SK-N-SH (cell line): Measurements from ENCODE around the gene ZNF354C. TPM values are rescaled to one million over a fixed set of nuclear protein-coding genes. Genes with fewer than 3 reads are reported as not detected.

Source experiments
- CTCF ChIA-PET: fragments of 300-600, 350-600 bp; formaldehyde crosslinking; extraction: SDS; loops from one replicate; lab custom pipeline; 2021; lab: Yijun Ruan, JAX
- POLR2A ChIA-PET: fragments of 350-600 bp; sonication (Branson Sonifier 250); formaldehyde crosslinking; extraction: SDS; loops from one replicate; lab custom pipeline; 2020; ENCODE audit warnings: antibody characterized with exemption, inconsistent platforms; lab: Yijun Ruan, JAX
- DNase-seq: peaks from one replicate; pipeline ENCODE4 v3.0.0; 2012
- H2AFZ ChIP-seq: fragments of 200-600 bp; sonication (generic); 2 replicates; pipeline ENCODE4 v1.8.1; 2016; ENCODE audit warnings: antibody characterized with exemption, mild to moderate bottlenecking, low read depth
- H3F3A ChIP-seq: fragments of 200-600 bp; sonication (generic); replicated peaks from 2 replicates; pipeline ENCODE3; 2016; ENCODE audit warnings: antibody characterized with exemption, mild to moderate bottlenecking; ENCODE audit not compliant: insufficient read depth
- H3K27ac ChIP-seq, 2 experiments: fragments of 200-500 bp in 1 of 2; fragments of 200-600 bp in 1 of 2; sonication (Bioruptor generic) in 1 of 2; sonication (generic), shearing (Covaris generic) in 1 of 2; 2 replicates each; pipeline versions ENCODE4 v1.5.1 to v1.6.1; 2014 to 2016; ENCODE audit warnings: low read depth in 2 of 2, inconsistent platforms in 1 of 2, low read length in 1 of 2, mild to moderate bottlenecking in 1 of 2, mixed read lengths in 1 of 2
- H3K27me3 ChIP-seq: fragments of 200-600 bp; sonication (generic), shearing (Covaris generic); 2 replicates; pipeline ENCODE4 v1.6.1; 2016; ENCODE audit warnings: mixed run types; ENCODE audit not compliant: insufficient read depth
- H3K36me3 ChIP-seq, 2 experiments: fragments of 200-500 bp in 1 of 2; fragments of 200-600 bp in 1 of 2; sonication (Bioruptor generic) in 1 of 2; sonication (generic) in 1 of 2; replicated peaks in 1 of 2; 2 replicates each; pipeline versions ENCODE3 to v1.5.1; 2014 to 2016; ENCODE audit warnings: low read length in 1 of 2, mild to moderate bottlenecking in 1 of 2; ENCODE audit not compliant: insufficient read depth in 2 of 2, control insufficient read depth in 1 of 2
- H3K4me1 ChIP-seq, 2 experiments: fragments of 200-500 bp in 1 of 2; fragments of 200-600 bp in 1 of 2; sonication (Bioruptor generic) in 1 of 2; sonication (generic), shearing (Covaris generic) in 1 of 2; 2 replicates each; pipeline versions ENCODE4 v1.5.1 to v1.6.1; 2014 to 2016; ENCODE audit warnings: low read depth in 1 of 2, low read length in 1 of 2, mixed run types in 1 of 2; ENCODE audit not compliant: insufficient read depth in 2 of 2, control insufficient read depth in 1 of 2
- H3K4me2 ChIP-seq: fragments of 200-600 bp; sonication (generic), shearing (Covaris generic); 2 replicates; pipeline ENCODE4 v1.6.1; 2017; ENCODE audit warnings: mixed run types
- H3K4me3 ChIP-seq, 2 experiments: fragments of 200-500 bp in 1 of 2; fragments of 200-600 bp in 1 of 2; sonication (Bioruptor generic) in 1 of 2; sonication (generic), shearing (Covaris generic) in 1 of 2; 2 replicates each; pipeline versions ENCODE4 v1.5.1 to v1.8.1; 2014 to 2016; ENCODE audit warnings: low read depth in 2 of 2, inconsistent platforms in 1 of 2, low read length in 1 of 2, mild to moderate bottlenecking in 1 of 2, mixed read lengths in 1 of 2, moderate library complexity in 1 of 2
- H3K79me2 ChIP-seq: fragments of 200-600 bp; sonication (generic); 2 replicates; pipeline ENCODE4 v1.8.1; 2017; ENCODE audit warnings: mild to moderate bottlenecking; ENCODE audit not compliant: insufficient read depth
- H3K9ac ChIP-seq: fragments of 200-600 bp; sonication (generic); 2 replicates; pipeline ENCODE4 v1.6.1; 2017; ENCODE audit warnings: mixed run types
- H3K9me2 ChIP-seq: fragments of 200-600 bp; sonication (generic); 2 replicates; pipeline ENCODE4 v1.6.1; 2017; ENCODE audit warnings: mixed run types
- H3K9me3 ChIP-seq: fragments of 200-600 bp; sonication (generic); 2 replicates; pipeline ENCODE4 v1.6.1; 2017; ENCODE audit warnings: mixed run types, mild to moderate bottlenecking, moderate library complexity
- H4K20me1 ChIP-seq: fragments of 200-600 bp; sonication (generic); 2 replicates; pipeline ENCODE4 v1.6.1; 2017; ENCODE audit warnings: mild to moderate bottlenecking, mixed run types; ENCODE audit not compliant: insufficient read depth
- ELF1 ChIP-seq: IDR thresholded peaks from 2 replicates; pipeline ENCODE4 v1.4.0; 2012
- EP300 ChIP-seq, 2 experiments: IDR thresholded peaks; 2 replicates each; pipeline versions ENCODE4 v1.4.0 to v1.6.1; 2012; ENCODE audit warnings: borderline replicate concordance in 1 of 2, low read depth in 1 of 2, low read length in 1 of 2
- FOXJ3 ChIP-seq: sonication (generic); formaldehyde crosslinking; IDR thresholded peaks from 2 replicates; pipeline ENCODE4 v1.5.1; 2020; ENCODE audit warnings: mild to moderate bottlenecking, missing genetic modification reagents
- FOXM1 ChIP-seq: IDR thresholded peaks from 2 replicates; pipeline ENCODE4 v1.4.0; 2012; ENCODE audit warnings: low read depth, mild to moderate bottlenecking
- MXI1 ChIP-seq: IDR thresholded peaks from 2 replicates; pipeline ENCODE4 v1.6.1; 2012; ENCODE audit warnings: mild to moderate bottlenecking, low read depth, low read length, improper control_type of control experiment
- RAD21 ChIP-seq: IDR thresholded peaks from 2 replicates; pipeline ENCODE4 v1.6.1; 2012; ENCODE audit warnings: mild to moderate bottlenecking, low read length
- RCOR1 ChIP-seq: fragments of 150-350 bp; IDR thresholded peaks from 2 replicates; pipeline ENCODE4 v1.6.1; 2017; ENCODE audit warnings: antibody characterized with exemption, low read length
- REST ChIP-seq: IDR thresholded peaks from 2 replicates; pipeline ENCODE4 v1.6.1; 2012; ENCODE audit warnings: mild to moderate bottlenecking, low read depth, low read length, moderate library complexity
- RXRA ChIP-seq: IDR thresholded peaks from 2 replicates; pipeline ENCODE4 v1.4.0; 2012; ENCODE audit warnings: low read depth, mild to moderate bottlenecking, borderline replicate concordance
- SIN3A ChIP-seq: IDR thresholded peaks from 2 replicates; pipeline ENCODE4 v1.6.1; 2012; ENCODE audit warnings: low read depth, mild to moderate bottlenecking, low read length, moderate library complexity, borderline replicate concordance
- SMC3 ChIP-seq: IDR thresholded peaks from 2 replicates; pipeline ENCODE4 v1.6.1; 2012; ENCODE audit warnings: low read depth, low read length, improper control_type of control experiment
- WGBS: methylation state at CpG from one replicate; pipeline ENCODE4 v1.1.6; 2017; ENCODE audit warnings: low lambda C conversion rate; 5-methylcytosine and 5-hydroxymethylcytosine counted together
- polyA plus RNA-seq, 3 experiments: library from polyadenylated mRNA; depleted of rRNA; stranded (reverse); fragments of >200 nt; gene quantifications; 2 replicates each; pipeline ENCODE4 v1.2.3, GENCODE V29; 2012

The ZNF354C gene
- polyA plus RNA-seq, 1 of the 3 experiments (the other 2 are of a cell fraction): 1.1 TPM

DNA sequence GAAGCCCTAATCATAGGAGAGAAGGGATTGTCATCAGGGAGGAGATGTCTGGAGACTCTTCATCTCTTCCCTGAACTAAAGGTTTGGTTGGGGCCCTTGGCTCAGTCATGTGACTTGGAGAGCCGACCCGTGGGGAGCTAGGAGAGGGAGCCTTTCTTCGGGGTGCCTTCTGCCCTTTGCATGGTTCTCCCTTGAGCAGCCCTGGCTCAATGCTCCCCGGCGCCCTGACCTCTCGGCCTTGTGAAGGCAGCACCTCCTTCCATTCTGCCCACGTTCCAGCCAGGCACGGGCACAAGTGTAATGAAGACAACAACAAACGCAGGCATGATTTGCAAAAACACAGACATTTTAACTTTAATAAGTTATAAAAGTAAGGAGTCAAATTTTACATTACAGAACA, 50.4 kb downstream of the ZNF354C start:
- H3K9ac ChIP-seq: no peak overlapping the region
- POLR2A ChIA-PET: no interaction called here
- no peak for TF ChIP-seq REST
- no peak for TF ChIP-seq RCOR1
- no peak for TF ChIP-seq SMC3

GRCh38 chr5:179111267-179112207, 51.4 kb downstream of the ZNF354C start:
- H3K9me2 ChIP-seq: no peaks in the 10 kb centered on the region
- DNase-seq: no peak
- H3K27ac ChIP-seq: no peak overlapping the region
- ChIA-PET POLR2A (no interaction called here), CTCF (interaction anchor here (0.6 kb wide), 1 partner anchor 212 kb away, joined by 3 read pairs; no protein-coding TSS in a partner anchor)
- no peak overlapping the region for H3K4me2 ChIP-seq
- H2AFZ ChIP-seq: no peak overlapping the region
- no peaks in the 10 kb centered on the region for H3F3A ChIP-seq
- H3K36me3 ChIP-seq: no peaks in the 10 kb centered on the region
- H3K9ac ChIP-seq: no peak overlapping the region
- no peaks in the 10 kb centered on the region for H3K27me3 ChIP-seq
- no peak overlapping the region for H3K4me3 ChIP-seq
- H3K79me2 ChIP-seq: no peaks in the 10 kb centered on the region
- peaks cover 5% of the 10 kb centered on the region; the same call in 1 of the 2 replicates for H3K9me3 ChIP-seq
- TF ChIP-seq RXRA: no peak
- no peak for TF ChIP-seq RAD21
- no peak for TF ChIP-seq SIN3A
- no peak for TF ChIP-seq FOXM1
- TF ChIP-seq EP300 (IDR thresholded peaks at IDR 0.05; ENCODE audit: borderline replicate concordance in 1 of 2, low read depth in 1 of 2, low read length in 1 of 2): no peak
- TF ChIP-seq ELF1: no peak
- no peak for TF ChIP-seq FOXJ3
- TF ChIP-seq MXI1: no peak
- no peaks in the 10 kb centered on the region for H3K4me1 ChIP-seq
- WGBS: 23% methylated on average over 14 of the region's 21 CpGs
- no peaks in the 10 kb centered on the region for H4K20me1 ChIP-seq

More for the DNA sequence above, 50.4 kb downstream of the ZNF354C start:
- Histone ChIP-seq H3K27ac (no peak overlapping the region), H3K4me2 (no peak overlapping the region), H3K4me3 (no peak overlapping the region), H3K4me1 (no peaks in the 10 kb centered on the region), H3K27me3 (no peaks in the 10 kb centered on the region), H3K9me2 (no peaks in the 10 kb centered on the region), H3F3A (no peaks in the 10 kb centered on the region), H4K20me1 (no peaks in the 10 kb centered on the region), H3K79me2 (no peaks in the 10 kb centered on the region), H2AFZ (no peak overlapping the region), H3K36me3 (no peaks in the 10 kb centered on the region), H3K9me3 (peaks cover 5% of the 10 kb centered on the region; the same call in 1 of the 2 replicates)
- DNase-seq: no peak
- WGBS: 8% methylated on average over 7 of the region's 9 CpGs
- CTCF ChIA-PET: no interaction called here
